Measurements from ENCODE around the gene ALG14. TPM values are rescaled to one million over a fixed set of nuclear protein-coding genes. Genes with fewer than 3 reads are reported as not detected.

Gene ALG14
- total and polyA plus RNA-seq, 10 of the 15 experiments (the other 5 are each of a cell fraction or from before 2014, with no cell fraction given) = 2.6 to 19.2 (median 7.5) TPM

- Histone ChIP-seq H3K9ac (ENCODE audit: control insufficient read depth, insufficient read depth, low read length) (no peak overlapping the region), H3K9me3 (replicated peaks; ENCODE audit: control insufficient read depth, insufficient read depth, low read length) (no peaks in the 10 kb centered on the region), H3K4me1 (ENCODE audit: control insufficient read depth, insufficient read depth, low read length) (no peaks in the 10 kb centered on the region), H3K27me3 (replicated peaks in 1 of 2; ENCODE audit: control insufficient read depth in 2 of 2, insufficient read depth in 2 of 2, low read length in 1 of 2) (peaks cover 3 to 6% of the 10 kb centered on the region in 2 experiments), H3K4me2 (ENCODE audit: control insufficient read depth, insufficient read depth) (no peak overlapping the region), H3K27ac (ENCODE audit: control insufficient read depth, insufficient read depth) (no peak overlapping the region), H2AFZ (ENCODE audit: control insufficient read depth, low read depth, low read length) (no peak overlapping the region), H3K4me3 (no peak overlapping the region), H3K36me3 (ENCODE audit: control insufficient read depth in 2 of 2, insufficient read depth in 2 of 2, low read length in 1 of 2) (no peaks in the 10 kb centered on the region), H3K79me2 (ENCODE audit: control insufficient read depth, insufficient read depth, low read length) (no peaks in the 10 kb centered on the region), H4K20me1 (ENCODE audit: control insufficient read depth, insufficient read depth) (no peaks in the 10 kb centered on the region)
- DNase-seq (ENCODE audit: low read depth, low spot score) = no peak
- 74% methylated on average over 6 of the region's 6 CpGs for WGBS (ENCODE audit: insufficient coverage, insufficient replicate concordance, low lambda C conversion rate, missing lambda C conversion rate)
- RAD21 ChIA-PET (ENCODE audit: unreplicated experiment) = no interaction called here
- in situ Hi-C loops (cut with MboI) = no loop called here
- no peak for FAIRE-seq
- SMC1A ChIA-PET (ENCODE audit: uncharacterized antibody, unreplicated experiment) = no interaction called here
- CTCF ChIA-PET = no interaction called here
- intact Hi-C loops (cut with micrococcal nuclease; ENCODE audit: unreplicated experiment) = no loop called here
- POLR2A ChIA-PET = no interaction called here
- no peak for ATAC-seq
- BruUV-seq (replicated peaks) = no TSS peak
- TF ChIP-seq PML (IDR thresholded peaks at IDR 0.05; ENCODE audit: low read length) = no peak
- no peak for TF ChIP-seq TCF3 (IDR thresholded peaks at IDR 0.05; ENCODE audit: borderline replicate concordance, insufficient read depth, low read depth, low read length)
- no peak for TF ChIP-seq CHD1 (IDR thresholded peaks at IDR 0.05; ENCODE audit: low read depth, low read length)
- no peak for TF ChIP-seq SREBF2 (IDR thresholded peaks at IDR 0.05; ENCODE audit: low read length)
- TF ChIP-seq NR2C1 (IDR thresholded peaks at IDR 0.05) = no peak
- no peak for TF ChIP-seq NFIC (IDR thresholded peaks at IDR 0.05; ENCODE audit: low read depth, low read length)
- TF ChIP-seq ZNF24 (IDR thresholded peaks at IDR 0.05) = no peak
- no peak for TF ChIP-seq PBX3 (IDR thresholded peaks at IDR 0.05; ENCODE audit: insufficient replicate concordance, low read depth, low read length)
- TF ChIP-seq, protein P1, sequence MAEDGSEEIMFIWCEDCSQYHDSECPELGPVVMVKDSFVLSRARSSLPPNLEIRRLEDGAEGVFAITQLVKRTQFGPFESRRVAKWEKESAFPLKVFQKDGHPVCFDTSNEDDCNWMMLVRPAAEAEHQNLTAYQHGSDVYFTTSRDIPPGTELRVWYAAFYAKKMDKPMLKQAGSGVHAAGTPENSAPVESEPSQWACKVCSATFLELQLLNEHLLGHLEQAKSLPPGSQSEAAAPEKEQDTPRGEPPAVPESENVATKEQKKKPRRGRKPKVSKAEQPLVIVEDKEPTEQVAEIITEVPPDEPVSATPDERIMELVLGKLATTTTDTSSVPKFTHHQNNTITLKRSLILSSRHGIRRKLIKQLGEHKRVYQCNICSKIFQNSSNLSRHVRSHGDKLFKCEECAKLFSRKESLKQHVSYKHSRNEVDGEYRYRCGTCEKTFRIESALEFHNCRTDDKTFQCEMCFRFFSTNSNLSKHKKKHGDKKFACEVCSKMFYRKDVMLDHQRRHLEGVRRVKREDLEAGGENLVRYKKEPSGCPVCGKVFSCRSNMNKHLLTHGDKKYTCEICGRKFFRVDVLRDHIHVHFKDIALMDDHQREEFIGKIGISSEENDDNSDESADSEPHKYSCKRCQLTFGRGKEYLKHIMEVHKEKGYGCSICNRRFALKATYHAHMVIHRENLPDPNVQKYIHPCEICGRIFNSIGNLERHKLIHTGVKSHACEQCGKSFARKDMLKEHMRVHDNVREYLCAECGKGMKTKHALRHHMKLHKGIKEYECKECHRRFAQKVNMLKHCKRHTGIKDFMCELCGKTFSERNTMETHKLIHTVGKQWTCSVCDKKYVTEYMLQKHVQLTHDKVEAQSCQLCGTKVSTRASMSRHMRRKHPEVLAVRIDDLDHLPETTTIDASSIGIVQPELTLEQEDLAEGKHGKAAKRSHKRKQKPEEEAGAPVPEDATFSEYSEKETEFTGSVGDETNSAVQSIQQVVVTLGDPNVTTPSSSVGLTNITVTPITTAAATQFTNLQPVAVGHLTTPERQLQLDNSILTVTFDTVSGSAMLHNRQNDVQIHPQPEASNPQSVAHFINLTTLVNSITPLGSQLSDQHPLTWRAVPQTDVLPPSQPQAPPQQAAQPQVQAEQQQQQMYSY (CRISPR knock-in tag; IDR thresholded peaks at IDR 0.05) = no peak
- TF ChIP-seq NR2F1 (conservative IDR thresholded peaks at IDR 0.05) = no peak
- no peak for TF ChIP-seq POLR2A (IDR thresholded peaks at IDR 0.05; ENCODE audit: low read depth, low read length)
- no peak for TF ChIP-seq SMAD5 (IDR thresholded peaks at IDR 0.05; ENCODE audit: low read depth)
- TF ChIP-seq CEBPB (IDR thresholded peaks at IDR 0.05; ENCODE audit: borderline replicate concordance in 1 of 2, low read depth in 2 of 2, low read length in 2 of 2) = no peak
- no peak for TF ChIP-seq TARDBP (IDR thresholded peaks at IDR 0.05; ENCODE audit: borderline replicate concordance)
- TF ChIP-seq ZNF217 (IDR thresholded peaks at IDR 0.05) = no peak
Measured at GRCh38 chr1:95118710-95119109, 46.0 kb upstream of the ALG14 start.
